Epithelial cell of alveolus of lung (primary cell): ENCODE data around the gene GRAMD2A. TPM values are rescaled to one million over a fixed set of nuclear protein-coding genes. Genes with fewer than 3 reads are reported as not detected.

Source experiments
- total RNA-seq: library from RNA; depleted of rRNA; stranded (reverse); fragments of >200 nt; gene quantifications from 2 replicates; pipeline ENCODE4 v1.2.1, GENCODE V29; 2015

GRAMD2A gene
- total RNA-seq = 0.52 TPM in 1 of 2 replicates, not detected in the other

GRCh38 chr15:72197460-72198355 lies at the start of gene GRAMD2A:
Gene GRAMD2A (minus strand): TSS chr15:72197787.

GRCh38 chr15:72231066-72231832 lies 33.7 kb upstream of the GRAMD2A start, which contains the start of gene PKM:
Gene PKM (minus strand): TSS chr15:72231190. CDS start chr15:72219097, 12,093 bp downstream.

GRCh38 chr15:72118017-72118978 lies 79.3 kb downstream of the GRAMD2A start, which contains the start of the genes MYO9A and SENP8:
Gene MYO9A (minus strand): TSS chr15:72118150. CDS start chr15:72046563, 71,587 bp downstream.
Gene SENP8 (plus strand): TSS chr15:72118403. CDS start chr15:72139624, 21,221 bp downstream.

Other genes with a start within 250 kb of the GRAMD2A start
- gene MYO9A, start 79.6 kb downstream of the GRAMD2A start, total RNA-seq = 13.1 and 15.6 TPM in 2 replicates
- gene SENP8, start 79.4 kb downstream of the GRAMD2A start, total RNA-seq = 2.3 and 3.2 TPM in 2 replicates
- 1,015 and 1,831 TPM in 2 replicates for gene PKM, start 33.4 kb upstream of the GRAMD2A start, total RNA-seq
- gene PARP6, start 74.8 kb upstream of the GRAMD2A start, total RNA-seq = 12.4 and 28.2 TPM in 2 replicates
- gene CELF6, start 122.4 kb upstream of the GRAMD2A start, total RNA-seq = 0.72 TPM in 1 of 2 replicates, not detected in the other
- gene HEXA, start 178.2 kb upstream of the GRAMD2A start, total RNA-seq = 96.6 and 148 TPM in 2 replicates
- gene TMEM202, start 200.5 kb upstream of the GRAMD2A start, total RNA-seq = not detected in 2 replicates